Panc1 (cell line): ENCODE measurements around the gene HIPK3. TPM values are rescaled to one million over a fixed set of nuclear protein-coding genes. Genes with fewer than 3 reads are reported as not detected.

Source experiments
- ATAC-seq: fragments of 200-7000 bp; cut with Tn5 transposase; 2 replicates; pipeline ENCODE4 v1.9.1; 2020; ENCODE audit warnings: mild to moderate bottlenecking, moderate library complexity
- BruUV-seq: library from RNA; stranded (reverse); fragments of 400-500 nt; replicated peaks from 2 replicates; lab custom pipeline; 2021; lab: Mats Ljungman, UMichigan
- CTCF ChIA-PET: fragments of 300-600 bp; sonication (Branson Sonifier 250); formaldehyde crosslinking; loops from one replicate; lab custom pipeline; 2022; ENCODE audit warnings: antibody characterized with exemption; lab: Charles Lee
- POLR2A ChIA-PET: fragments of 300-600 bp; sonication (Branson Sonifier 250); formaldehyde crosslinking; loops from one replicate; lab custom pipeline; 2022; ENCODE audit warnings: antibody characterized with exemption; lab: Charles Lee
- DNase-seq: peaks from one replicate; pipeline ENCODE4 v3.0.0-alpha.2; 2010; ENCODE audit warnings: low read depth, low spot score
- H3K27ac ChIP-seq: 2 replicates; pipeline ENCODE4 v1.5.1; 2011; ENCODE audit warnings: mild to moderate bottlenecking, low read length, inconsistent platforms
- H3K27me3 ChIP-seq: fragments of 200-500 bp; sonication (Bioruptor generic); 2 replicates; pipeline ENCODE4 v1.6.0; 2014; ENCODE audit warnings: low read length, inconsistent platforms; ENCODE audit not compliant: control insufficient read depth, insufficient read depth
- H3K36me3 ChIP-seq: fragments of 200-500 bp; sonication (Bioruptor generic); 2 replicates; pipeline ENCODE4 v1.5.1; 2014; ENCODE audit warnings: inconsistent platforms, mild to moderate bottlenecking, low read length, moderate library complexity; ENCODE audit not compliant: control insufficient read depth, insufficient read depth
- H3K4me1 ChIP-seq: 2 replicates; pipeline ENCODE4 v1.5.1; 2011; ENCODE audit warnings: inconsistent platforms, mild to moderate bottlenecking, low read length, moderate library complexity; ENCODE audit not compliant: control insufficient read depth, insufficient read depth
- H3K4me3 ChIP-seq, 2 experiments: 2 replicates each; pipeline ENCODE4 v1.5.1; 2011 to 2012; ENCODE audit warnings: low read depth in 2 of 2, low read length in 2 of 2, mild to moderate bottlenecking in 2 of 2, inconsistent platforms in 1 of 2, moderate library complexity in 1 of 2
- H3K9me3 ChIP-seq: fragments of 200-500 bp; sonication (Bioruptor generic); 2 replicates; pipeline ENCODE4 v1.5.1; 2014; ENCODE audit warnings: low read depth, mild to moderate bottlenecking, inconsistent platforms, low read length, moderate library complexity; ENCODE audit not compliant: control insufficient read depth, insufficient read depth
- CTCF ChIP-seq: fragments of 450-650 bp; IDR thresholded peaks from 2 replicates; pipeline ENCODE4 v1.5.1; 2017; ENCODE audit warnings: mild to moderate bottlenecking
- POLR2AphosphoS5 ChIP-seq: IDR thresholded peaks from 2 replicates; pipeline ENCODE4 v1.6.1; 2012; ENCODE audit warnings: mild to moderate bottlenecking, low read depth, low read length, moderate library complexity
- REST ChIP-seq, 2 experiments: IDR thresholded peaks; 2 replicates each; pipeline ENCODE4 v1.6.1; 2011 to 2012; ENCODE audit warnings: low read depth in 2 of 2, control low read depth in 1 of 2, low read length in 1 of 2, mild to moderate bottlenecking in 1 of 2, moderate library complexity in 1 of 2; ENCODE audit not compliant: insufficient read depth in 1 of 2
- SIN3A ChIP-seq: IDR thresholded peaks from 2 replicates; pipeline ENCODE4 v1.6.1; 2012; ENCODE audit warnings: low read depth, mild to moderate bottlenecking, low read length, moderate library complexity, borderline replicate concordance; ENCODE audit not compliant: insufficient read depth
- TCF7L2 ChIP-seq: IDR thresholded peaks from 2 replicates; pipeline ENCODE4 v1.6.1; 2011; ENCODE audit warnings: mild to moderate bottlenecking, low read depth, low read length, inconsistent platforms
- in situ Hi-C: cut with HindIII; loops from 2 replicates; pipeline ENCODE4 v1.10.0; 2016; ENCODE audit warnings: low sequenced_read_pairs, low pct_unique_long_range_greater_than_20kb
- intact Hi-C: fragments of 100-400 bp; cut with micrococcal nuclease; formaldehyde crosslinking; loops from one replicate; pipeline ENCODE4 v1.10.0; 2022; ENCODE audit not compliant: unreplicated experiment
- total RNA-seq: library from RNA; stranded (reverse); gene quantifications from one replicate; pipeline ENCODE4 v1.2.1, GENCODE V29; 2021; ENCODE audit not compliant: unreplicated experiment

HIPK3 gene
- total RNA-seq, 1 experiment from 2014 or later = 72.2 TPM

GRCh38 chr11:33358150-33358831 lies 101.1 kb downstream of the HIPK3 start:
- no peaks in the 10 kb centered on the region for H3K9me3 ChIP-seq
- no peaks in the 10 kb centered on the region for H3K27me3 ChIP-seq
- intact Hi-C loops (no loop called here), in situ Hi-C loops (no loop called here)
- no peak overlapping the region for H3K27ac ChIP-seq
- ATAC-seq (no peak), DNase-seq (no peak)
- TF ChIP-seq TCF7L2 (no peak), SIN3A (no peak), CTCF (no peak), POLR2AphosphoS5 (no peak), REST (IDR thresholded peaks at IDR 0.05; ENCODE audit: insufficient read depth in 1 of 2, low read depth in 2 of 2, low read length in 1 of 2) (no peak)
- H3K36me3 ChIP-seq = peaks cover 7% of the 10 kb centered on the region; the same call in 1 of the 2 replicates
- H3K4me3 ChIP-seq = no peak overlapping the region
- ChIA-PET CTCF (no interaction called here), POLR2A (no interaction called here)
- no TSS peak for BruUV-seq
- no peaks in the 10 kb centered on the region; the same call in 1 of the 2 replicates for H3K4me1 ChIP-seq

GRCh38 chr11:33360642-33361041 lies 103.5 kb downstream of the HIPK3 start:
- Histone ChIP-seq H3K4me1 (no peaks in the 10 kb centered on the region; the same call in 1 of the 2 replicates), H3K27me3 (no peaks in the 10 kb centered on the region), H3K9me3 (no peaks in the 10 kb centered on the region), H3K36me3 (no peaks in the 10 kb centered on the region), H3K27ac (no peak overlapping the region), H3K4me3 (no peak overlapping the region)
- ChIA-PET CTCF (interaction anchor here (1.1 kb wide), 1 partner anchor 382 kb away, joined by 3 read pairs; no protein-coding TSS in a partner anchor), POLR2A (no interaction called here)
- no TSS peak for BruUV-seq
- ATAC-seq = no peak
- intact Hi-C loops (loop anchor here (5.0 to 10.0 kb wide), 2 partner anchors 174 to 382 kb away; no protein-coding TSS in a partner anchor), in situ Hi-C loops (no loop called here)
- no peak for DNase-seq
- no peak for TF ChIP-seq CTCF
- TF ChIP-seq POLR2AphosphoS5 = no peak
- TF ChIP-seq TCF7L2 = no peak
- no peak for TF ChIP-seq REST (IDR thresholded peaks at IDR 0.05; ENCODE audit: insufficient read depth in 1 of 2, low read depth in 2 of 2, low read length in 1 of 2)
- TF ChIP-seq SIN3A = no peak
